GM12878 (cell line): ENCODE measurements around the gene TDRD12. TPM values are rescaled to one million over a fixed set of nuclear protein-coding genes. Genes with fewer than 3 reads are reported as not detected.

Experiments
- ATAC-seq: fragments of 200-7000 bp; cut with Tn5 transposase; 3 replicates; pipeline ENCODE4 v1.9.1; 2020; ENCODE audit warnings: mild to moderate bottlenecking, moderate library complexity
- BruUV-seq: library from RNA; stranded (reverse); fragments of 400-500 nt; replicated peaks from 2 replicates; lab custom pipeline; 2021; lab: Mats Ljungman, UMichigan
- CTCF ChIA-PET: fragments of 300-600 bp; sonication (Branson Sonifier 250); formaldehyde crosslinking; extraction: SDS; loops from one replicate; lab custom pipeline; 2021; ENCODE audit warnings: inconsistent platforms; lab: Yijun Ruan, JAX
- POLR2A ChIA-PET: fragments of 350-600 bp; formaldehyde crosslinking; extraction: SDS; loops from one replicate; lab custom pipeline; 2021; ENCODE audit warnings: inconsistent platforms; lab: Charles Lee
- RAD21 ChIA-PET: fragments of 300-600 bp; sonication (Branson Sonifier 250); formaldehyde crosslinking; loops from one replicate; lab custom pipeline; 2023; ENCODE audit warnings: antibody characterized with exemption; ENCODE audit not compliant: unreplicated experiment; lab: Charles Lee
- SMC1A ChIA-PET: fragments of 300-600 bp; sonication (Branson Sonifier 250); formaldehyde crosslinking; loops from one replicate; lab custom pipeline; 2023; ENCODE audit not compliant: unreplicated experiment, uncharacterized antibody; lab: Charles Lee
- DNase-seq: peaks from one replicate; pipeline ENCODE4 v3.0.0-alpha.2; 2011; ENCODE audit warnings: low read depth, low spot score
- FAIRE-seq: peaks from 3 replicates; lab custom pipeline; 2011; peaks lifted over from hg19 to GRCh38; lab: Jason Lieb, UNC
- H2AFZ ChIP-seq: 2 replicates; pipeline ENCODE4 v1.6.0; 2011; ENCODE audit warnings: low read depth, low read length, control low read depth; ENCODE audit not compliant: control insufficient read depth
- H3K27ac ChIP-seq: 2 replicates; pipeline ENCODE4 v1.5.1; 2011; ENCODE audit warnings: control low read depth; ENCODE audit not compliant: control insufficient read depth, insufficient read depth
- H3K27me3 ChIP-seq, 2 experiments: replicated peaks in 1 of 2; 2 replicates each; pipeline versions ENCODE4 v1.6.0 to v1.6.1; 2011; ENCODE audit warnings: low read length in 1 of 2; ENCODE audit not compliant: control insufficient read depth in 2 of 2, insufficient read depth in 2 of 2
- H3K36me3 ChIP-seq, 2 experiments: 2 replicates each; pipeline ENCODE4 v1.5.1; 2011; ENCODE audit warnings: low read length in 1 of 2; ENCODE audit not compliant: control insufficient read depth in 2 of 2, insufficient read depth in 2 of 2
- H3K4me1 ChIP-seq: 2 replicates; pipeline ENCODE4 v1.6.1; 2011; ENCODE audit warnings: mild to moderate bottlenecking, low read length, moderate library complexity, mixed read lengths; ENCODE audit not compliant: control insufficient read depth, insufficient read depth
- H3K4me2 ChIP-seq: 2 replicates; pipeline ENCODE4 v1.6.0; 2011; ENCODE audit warnings: control low read depth; ENCODE audit not compliant: control insufficient read depth, insufficient read depth
- H3K4me3 ChIP-seq: fragments of 200-600 bp; sonication (generic); 2 replicates; pipeline ENCODE4 v1.5.1; 2016
- H3K79me2 ChIP-seq: 2 replicates; pipeline ENCODE4 v1.6.0; 2011; ENCODE audit warnings: low read length; ENCODE audit not compliant: control insufficient read depth, insufficient read depth
- H3K9ac ChIP-seq: 2 replicates; pipeline ENCODE4 v1.8.0; 2011; ENCODE audit warnings: low read length, control low read depth, mixed read lengths; ENCODE audit not compliant: control insufficient read depth, insufficient read depth
- H3K9me3 ChIP-seq: replicated peaks from 3 replicates; pipeline ENCODE4 v1.5.1; 2011; ENCODE audit warnings: mild to moderate bottlenecking, low read length; ENCODE audit not compliant: control insufficient read depth, insufficient read depth
- H4K20me1 ChIP-seq: 2 replicates; pipeline ENCODE4 v1.6.0; 2011; ENCODE audit not compliant: control insufficient read depth, insufficient read depth
- CEBPZ ChIP-seq: fragments of 150-350 bp; IDR thresholded peaks from 2 replicates; pipeline ENCODE4 v1.6.1; 2016; ENCODE audit warnings: low read depth, low read length
- CUX1 ChIP-seq: IDR thresholded peaks from 2 replicates; pipeline ENCODE4 v1.6.1; 2012; ENCODE audit warnings: improper control_type of control experiment, low read depth, low read length; ENCODE audit not compliant: insufficient replicate concordance
- E2F8 ChIP-seq: fragments of 450-650 bp; IDR thresholded peaks from 2 replicates; pipeline ENCODE4 v1.6.1; 2018; ENCODE audit warnings: mild to moderate bottlenecking, low read depth, moderate library complexity; ENCODE audit not compliant: partially characterized antibody
- IRF5 ChIP-seq: fragments of 450-650 bp; IDR thresholded peaks from 2 replicates; pipeline ENCODE4 v1.6.1; 2017; ENCODE audit warnings: borderline replicate concordance
- NR2C1 ChIP-seq: fragments of 450-650 bp; IDR thresholded peaks from 2 replicates; pipeline ENCODE4 v1.6.1; 2017; ENCODE audit warnings: antibody characterized with exemption, mild to moderate bottlenecking, moderate library complexity
- PBX3 ChIP-seq: IDR thresholded peaks from 2 replicates; pipeline ENCODE4 v1.6.1; 2011; ENCODE audit warnings: mild to moderate bottlenecking, low read depth, low read length, moderate library complexity; ENCODE audit not compliant: insufficient replicate concordance
- POLR2AphosphoS2 ChIP-seq: IDR thresholded peaks from 2 replicates; pipeline ENCODE4 v1.6.1; 2011; ENCODE audit warnings: low read depth, mild to moderate bottlenecking, low read length, improper control_type of control experiment, moderate library complexity
- SP1 ChIP-seq: IDR thresholded peaks from one replicate; pipeline ENCODE4 v1.6.1; 2011; ENCODE audit warnings: low read depth, low read length
- WGBS: methylation state at CpG from one replicate; pipeline ENCODE4 v1.1.6; 2016; ENCODE audit warnings: low lambda C conversion rate; ENCODE audit not compliant: insufficient replicate concordance, insufficient coverage; ENCODE audit errors: missing lambda C conversion rate; 5-methylcytosine and 5-hydroxymethylcytosine counted together
- in situ Hi-C: fragments of 300-500 bp; cut with MboI; formaldehyde crosslinking; loops from 9 replicates; pipeline ENCODE4 v1.14.3; 2018; ENCODE audit warnings: mixed read lengths
- intact Hi-C: fragments of 100-400 bp; cut with micrococcal nuclease; formaldehyde crosslinking; loops from one replicate; pipeline ENCODE4 v1.14.2; 2022; ENCODE audit not compliant: unreplicated experiment
- polyA plus RNA-seq, 11 experiments: library from polyadenylated mRNA; depleted of rRNA in 4 of 11; unstranded in 6 of 11; stranded (reverse) in 5 of 11; fragments of >200 nt; fragmentation: Nextera tagmentation in 4 of 11; fragmentation: Illumina TruSeq in 1 of 11; extraction: Ambion mirVana in 4 of 11; extraction: Trizol in 1 of 11; gene quantifications; 1 replicate in 1 of 11; 2 replicates in 10 of 11; pipeline versions ENCODE4 v1.2.1 to v1.2.3, GENCODE V29; 2011 to 2016; ENCODE audit warnings: inconsistent platforms in 2 of 11, missing spikeins in 2 of 11, low read depth in 1 of 11
- total RNA-seq, 4 experiments: library from RNA; depleted of rRNA in 3 of 4; stranded (reverse); fragments of >200 nt in 3 of 4; fragmentation: Illumina TruSeq in 1 of 4; extraction: Trizol in 1 of 4; gene quantifications; 2 replicates each; pipeline versions ENCODE4 v1.2.1 to v1.2.3, GENCODE V29; 2013 to 2021

Gene TDRD12
- total and polyA plus RNA-seq, 10 of the 15 experiments (the other 5 are each of a cell fraction or from before 2014, with no cell fraction given): 0.08 to 0.15 TPM; not detected in 8

- Histone ChIP-seq H3K9ac (no peak overlapping the region), H3K4me2 (no peak overlapping the region), H3K27me3 (no peaks in the 10 kb centered on the region), H3K9me3 (no peaks in the 10 kb centered on the region), H3K79me2 (no peaks in the 10 kb centered on the region), H4K20me1 (no peaks in the 10 kb centered on the region), H3K4me1 (no peaks in the 10 kb centered on the region), H3K4me3 (no peak overlapping the region), H3K36me3 (no peaks in the 10 kb centered on the region), H2AFZ (no peak overlapping the region), H3K27ac (no peak overlapping the region)
- ChIA-PET CTCF (no interaction called here), SMC1A (no interaction called here), RAD21 (no interaction called here), POLR2A (no interaction called here)
- FAIRE-seq: no peak
- intact Hi-C loops (no loop called here), in situ Hi-C loops (no loop called here)
- no peak for ATAC-seq
- 89% methylated on average over 22 of the region's 22 CpGs for WGBS
- no peak for DNase-seq
- no TSS peak for BruUV-seq
- TF ChIP-seq POLR2AphosphoS2: no peak
- TF ChIP-seq SP1: no peak
- no peak for TF ChIP-seq CUX1
- no peak for TF ChIP-seq NR2C1
- TF ChIP-seq IRF5: no peak
- no peak for TF ChIP-seq PBX3
- TF ChIP-seq E2F8: no peak
- no peak for TF ChIP-seq CEBPZ
Observed at GRCh38 chr19:32720936-32721250, 1.3 kb downstream of the TDRD12 start.
